ENCODE measurements around the gene ARID3A.

Gene ARID3A

GRCh38 chr19:1007399-1008251, 81.8 kb downstream of the ARID3A start:
- no peak for DNase-seq

GRCh38 chr19:1008268-1009040, 82.6 kb downstream of the ARID3A start:
- DNase-seq, result no peak

DNA sequence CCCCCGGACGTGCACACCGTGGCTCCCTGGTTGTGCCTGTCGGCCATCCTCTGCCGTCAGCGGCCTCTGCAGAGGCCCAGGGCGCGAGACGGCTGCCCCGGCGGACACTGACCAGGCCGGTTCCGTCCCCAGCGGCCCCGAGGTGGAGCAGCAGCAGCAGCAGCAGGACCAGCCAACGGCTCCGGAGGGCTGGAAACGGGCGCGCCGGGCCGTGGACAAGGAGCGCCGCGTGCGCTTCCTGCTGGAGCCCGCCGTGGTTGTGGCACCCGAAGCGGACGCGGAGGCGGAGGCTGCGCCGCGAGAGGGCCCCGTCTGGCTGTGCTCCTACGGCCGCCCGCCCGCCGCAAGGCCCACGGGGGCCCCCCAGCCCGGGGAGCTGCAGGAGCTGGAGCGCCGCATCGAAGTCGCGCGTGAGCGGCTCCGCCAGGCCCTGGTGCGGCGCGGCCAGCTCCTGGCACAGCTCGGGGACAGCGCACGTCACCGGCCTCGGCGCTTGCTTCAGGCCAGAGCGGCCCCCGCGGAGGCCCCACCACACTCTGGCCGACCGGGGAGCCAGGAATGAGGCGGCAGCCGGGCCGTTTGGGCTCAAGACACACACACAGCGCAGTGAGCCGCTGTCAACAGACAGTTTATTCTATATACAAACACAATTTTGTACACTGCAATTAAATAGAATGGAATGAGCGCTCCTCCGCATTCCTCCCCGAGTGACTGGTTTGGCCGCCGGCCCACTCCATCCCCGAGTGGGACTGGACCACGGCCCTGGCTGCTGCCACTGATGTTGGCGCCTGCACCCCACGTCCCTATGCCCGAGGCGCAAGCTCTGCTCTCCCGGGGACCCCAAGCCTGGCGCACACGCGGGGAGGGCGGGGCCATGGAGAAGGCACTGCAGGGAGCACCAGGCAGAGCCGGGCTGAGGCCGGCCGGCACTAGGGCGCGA, 83.5 kb downstream of the ARID3A start:
- no peak for DNase-seq

DNA sequence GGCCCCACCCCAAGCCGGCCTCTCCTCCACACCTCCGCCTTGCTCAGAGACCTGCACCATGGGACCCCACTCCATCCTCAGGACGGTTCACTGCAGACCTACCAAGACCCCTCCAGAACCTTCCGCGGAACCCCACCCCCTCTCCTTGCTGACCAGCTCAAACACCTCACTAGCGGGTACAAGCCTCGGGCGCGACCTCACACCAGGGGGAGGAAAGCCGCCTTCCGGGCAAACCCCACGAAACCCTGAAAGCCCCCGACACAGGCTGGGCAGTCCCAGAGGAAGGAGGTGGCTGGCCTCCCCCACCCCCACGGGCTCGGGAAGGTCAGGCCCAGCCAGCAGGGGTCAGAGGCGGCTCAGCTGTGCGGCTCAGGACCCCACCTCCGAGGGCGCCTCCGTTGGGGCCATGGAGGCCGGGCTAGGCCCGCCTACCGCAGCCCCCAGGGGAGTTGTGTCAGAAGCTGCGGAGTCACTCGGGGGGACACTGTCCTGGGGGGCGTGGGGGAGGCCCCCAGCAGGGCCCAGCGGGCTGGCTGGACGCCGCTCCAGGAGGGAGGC, 84.2 kb downstream of the ARID3A start:
- no peak for DNase-seq

DNA sequence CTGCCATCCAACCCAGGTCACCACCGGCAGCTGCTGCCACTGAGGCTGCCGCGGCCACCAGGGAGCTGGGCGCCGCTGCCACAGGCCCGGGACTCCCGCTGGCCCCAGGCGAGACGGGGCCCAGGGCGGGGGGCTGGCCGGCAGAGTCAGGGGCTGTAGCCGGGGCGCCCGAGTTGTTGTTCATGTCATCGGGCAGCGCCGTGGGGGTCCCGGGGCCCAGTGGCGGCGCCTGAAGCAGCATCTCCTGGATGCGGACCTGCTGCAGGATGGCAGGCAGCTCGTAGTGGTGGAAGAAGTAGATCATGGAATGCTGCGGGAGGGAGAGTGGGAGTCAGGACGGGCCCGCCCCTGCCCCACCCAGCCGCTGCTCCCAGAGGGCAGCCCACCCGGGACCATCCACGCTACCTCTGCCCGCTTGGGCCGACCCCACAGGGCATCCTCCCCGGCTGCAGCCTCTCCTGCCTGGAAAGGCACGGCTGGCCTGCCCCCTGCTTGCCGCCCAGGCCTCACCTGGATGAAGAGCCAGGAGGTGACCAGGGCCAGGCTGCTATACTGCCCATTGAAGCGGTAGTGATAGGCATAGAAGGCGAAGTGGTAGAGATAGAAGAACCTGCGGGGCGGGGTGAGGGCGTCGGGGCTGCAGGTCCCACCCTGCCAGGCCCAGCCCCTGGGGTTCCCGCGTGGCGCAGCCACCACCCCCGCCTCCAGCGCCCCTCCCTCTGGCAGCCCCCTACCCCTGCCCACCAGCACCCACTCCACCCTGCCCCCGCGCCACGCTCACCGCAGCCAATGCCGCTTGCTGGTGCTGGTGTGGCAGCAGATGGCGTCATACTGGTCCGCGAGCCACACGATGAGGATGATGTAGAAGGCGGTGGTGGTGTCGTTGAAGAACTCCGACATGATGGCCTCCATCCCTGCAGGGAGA, 85.0 kb downstream of the ARID3A start:
- DNase-seq, result no peak

- no peak for DNase-seq
These were observed 86.0 kb downstream of the ARID3A start for GRCh38 chr19:1011831-1012333.

DNA sequence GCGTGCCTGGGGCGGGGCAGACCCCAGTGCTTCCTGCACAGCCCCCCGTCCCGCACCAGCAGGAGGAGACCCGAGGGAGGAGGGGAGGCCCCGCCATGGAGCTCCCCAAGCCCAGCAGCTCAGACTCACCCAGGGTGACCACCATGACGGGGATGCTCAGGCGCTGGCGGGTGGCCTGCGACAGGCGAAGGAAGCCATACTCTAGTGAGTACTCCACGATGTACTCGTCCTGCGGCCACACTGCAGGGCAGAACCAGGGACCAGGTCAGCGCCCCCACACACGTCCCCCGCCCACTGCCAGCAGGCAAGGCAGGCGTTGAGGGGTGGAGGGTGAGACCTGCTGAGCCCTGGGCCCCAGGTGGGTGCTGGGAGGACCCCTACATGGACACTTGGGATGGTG, 86.5 kb downstream of the ARID3A start:
- no peak for DNase-seq

DNA sequence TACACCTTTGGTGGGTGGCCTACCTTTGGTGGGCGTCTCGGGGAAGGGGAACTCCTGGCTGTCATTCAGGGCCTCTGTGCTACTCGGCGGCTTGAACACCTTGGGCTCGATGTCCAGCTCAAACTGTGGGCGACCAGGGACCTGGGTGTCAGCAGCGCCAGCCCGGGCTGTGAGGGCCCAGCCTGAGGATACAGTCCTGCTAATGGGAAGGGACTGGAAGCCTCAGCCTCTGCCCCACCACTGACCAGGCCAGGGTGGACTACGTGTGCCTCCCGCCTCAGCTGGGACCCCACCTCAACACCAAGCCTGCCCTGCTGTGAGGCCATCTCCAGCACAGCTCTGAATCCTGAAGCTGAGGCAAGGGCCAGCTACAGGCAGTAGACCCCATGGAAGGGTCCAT, 87.4 kb downstream of the ARID3A start:
- DNase-seq, result no peak

DNA sequence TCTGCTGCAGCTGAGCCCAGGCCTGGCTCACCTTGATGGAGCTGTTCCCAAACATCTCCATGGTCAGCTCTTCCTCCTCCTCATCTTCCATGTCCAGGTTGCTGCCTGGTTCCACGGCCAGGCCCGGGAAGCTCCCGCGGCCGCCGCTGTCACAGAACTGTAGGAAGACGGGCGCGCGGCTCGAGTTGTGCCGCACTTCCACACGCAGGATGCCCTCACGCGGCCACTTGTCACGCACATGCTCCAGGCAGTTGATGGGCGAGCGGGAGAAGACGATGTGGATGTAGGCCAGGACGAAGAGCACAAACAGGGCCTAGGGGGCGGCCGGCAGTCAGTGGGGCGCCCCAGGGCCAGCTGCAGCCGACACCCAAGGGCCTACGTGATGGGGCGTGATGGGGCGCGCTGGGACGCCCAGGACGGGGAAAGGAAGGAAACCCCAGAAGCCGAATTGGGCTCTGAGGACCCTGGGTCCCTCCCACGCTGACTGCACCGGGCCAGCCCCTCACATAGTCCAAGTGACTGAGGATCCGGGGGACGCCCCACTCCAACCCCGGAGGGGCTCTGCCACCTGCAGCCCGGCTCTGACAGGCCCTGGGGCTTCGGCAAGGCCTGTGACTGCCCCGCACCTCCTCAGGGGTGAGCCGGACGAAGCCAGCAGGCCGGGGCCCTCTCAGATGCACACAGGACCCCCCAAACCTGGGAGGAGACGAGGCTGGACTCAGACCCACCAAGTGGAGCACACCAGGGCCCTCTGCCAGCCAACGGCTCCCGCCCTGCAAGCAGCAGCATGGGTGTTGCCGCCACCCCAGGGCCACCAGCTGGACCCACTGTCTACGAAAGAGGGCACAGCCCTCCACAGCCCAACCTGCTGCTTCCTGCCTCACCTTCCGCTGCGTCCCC, 88.6 kb downstream of the ARID3A start:
- no peak for DNase-seq

- no peak for DNase-seq
These were observed 89.4 kb downstream of the ARID3A start for GRCh38 chr19:1015061-1015781.

- peak; percentile 67 for DNase-seq
These were observed 90.2 kb downstream of the ARID3A start for GRCh38 chr19:1015782-1016646.

DNA sequence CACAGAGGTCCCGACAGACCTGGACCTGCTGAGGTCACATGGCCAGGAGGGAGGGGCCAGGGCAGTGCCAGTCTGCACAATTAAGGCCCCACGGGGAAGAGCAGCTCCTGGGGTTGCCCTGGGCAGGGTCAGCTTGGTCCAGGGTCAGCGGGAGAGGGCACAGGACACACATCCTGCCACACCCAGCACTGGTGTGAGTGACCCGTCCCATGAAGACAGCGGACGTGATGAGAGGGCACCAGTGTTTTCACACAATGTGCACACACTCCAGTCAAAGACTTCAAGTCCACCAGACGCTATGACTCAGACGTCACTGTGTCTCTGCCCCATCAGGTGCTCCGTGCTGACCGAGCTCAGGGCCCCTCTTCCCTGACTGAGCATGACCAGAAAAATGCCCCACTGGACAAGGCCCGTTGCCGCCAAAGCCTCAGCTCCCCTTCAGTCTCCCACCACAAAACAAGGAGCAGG, 90.8 kb downstream of the ARID3A start:
- no peak for DNase-seq

DNA sequence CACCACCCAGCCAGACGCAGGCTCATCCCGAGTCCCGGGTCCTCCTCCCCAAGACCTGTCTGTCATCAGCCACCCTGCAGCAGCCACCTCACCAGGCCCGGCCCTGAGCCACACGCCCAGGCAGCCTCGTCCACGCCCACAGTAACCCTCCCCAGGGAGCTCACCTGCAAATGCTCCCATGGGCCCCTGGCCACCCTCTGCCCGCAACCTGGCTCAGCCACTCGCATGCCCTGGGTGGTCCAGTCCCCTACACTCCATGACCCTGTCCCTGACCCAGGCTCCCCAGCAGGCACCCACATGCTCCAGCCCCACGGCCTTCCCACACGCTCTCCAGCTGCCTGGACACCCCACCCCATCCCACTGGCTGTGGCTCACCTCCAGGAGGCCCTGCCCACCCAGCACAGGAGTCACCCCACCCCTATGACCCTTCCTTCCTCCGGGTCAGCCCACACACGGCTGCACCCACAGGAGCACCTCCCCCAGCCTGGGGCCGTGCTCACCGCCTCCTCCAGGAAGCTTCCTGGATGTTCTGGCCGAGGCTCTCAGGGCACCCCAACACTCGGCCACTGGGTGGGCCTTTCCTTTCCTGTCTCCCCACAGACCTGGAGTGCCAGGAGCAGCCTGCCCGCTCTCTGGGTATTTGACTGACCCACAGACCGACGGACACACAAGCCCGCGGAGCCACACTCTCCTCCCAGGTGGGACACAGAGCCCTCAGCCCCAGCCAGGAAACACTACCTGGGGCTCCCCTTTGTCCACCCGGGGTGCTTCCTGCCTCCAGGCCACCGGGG, 91.5 kb downstream of the ARID3A start:
- no peak for DNase-seq

DNA sequence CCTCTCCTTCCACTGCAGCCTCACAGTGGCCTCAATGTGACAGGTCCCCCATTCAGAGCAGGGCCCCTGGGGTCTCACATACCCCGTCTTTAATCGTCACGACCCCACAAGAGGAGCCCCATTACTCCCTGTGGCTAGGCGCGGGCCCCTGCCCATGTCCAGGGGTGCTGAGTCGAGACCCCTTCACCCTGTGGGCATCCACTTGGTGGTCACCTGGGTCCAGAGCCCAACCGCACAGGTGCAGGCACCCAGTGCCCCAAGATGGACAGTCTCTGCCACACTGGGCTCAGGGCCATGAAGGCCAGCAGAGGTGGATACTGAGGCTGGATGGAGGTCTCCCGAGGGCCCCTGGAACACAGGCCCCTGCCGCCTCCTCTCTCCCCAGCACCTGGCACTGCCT, 92.1 kb downstream of the ARID3A start:
- DNase-seq, result no peak

DNA sequence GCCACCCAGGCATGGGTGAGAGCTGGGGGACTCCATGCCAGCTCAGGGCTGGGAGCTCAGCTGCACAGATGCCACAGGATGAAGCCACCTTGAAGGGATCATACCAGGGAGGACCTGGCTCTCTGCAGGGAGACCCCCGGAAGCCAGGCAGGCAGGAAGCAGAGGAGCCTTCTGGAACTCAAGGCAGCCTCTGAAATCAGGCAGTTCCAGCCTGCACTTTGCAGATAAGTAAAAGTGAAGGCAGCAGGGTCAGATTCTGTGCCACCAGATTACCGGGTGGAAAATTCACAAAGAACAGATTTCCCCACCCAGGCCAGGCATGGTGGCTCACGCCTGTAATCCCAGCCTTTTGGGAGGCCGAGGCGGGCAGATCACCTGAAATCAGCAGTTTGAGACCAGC, 92.6 kb downstream of the ARID3A start:
- no peak for DNase-seq

- no peak for DNase-seq
These were observed 93.2 kb downstream of the ARID3A start for GRCh38 chr19:1018932-1019615.

DNA sequence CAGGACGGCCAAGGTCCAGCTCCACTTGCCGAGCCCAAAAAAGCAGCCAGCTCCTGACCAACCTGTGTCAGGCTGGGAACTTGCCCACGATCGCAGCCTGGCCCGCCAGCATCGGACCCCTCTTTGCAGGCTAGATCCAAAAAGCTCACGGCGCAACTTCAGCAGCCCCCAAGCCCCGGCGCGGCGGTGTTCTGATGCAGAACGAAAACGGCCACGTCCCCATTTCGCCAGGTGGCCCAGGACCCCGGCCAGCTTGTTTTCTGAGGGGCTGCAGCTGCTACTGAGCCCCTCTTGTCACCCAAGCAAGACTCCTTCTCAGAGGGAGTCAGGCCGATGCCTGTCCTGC, 93.8 kb downstream of the ARID3A start:
- DNase-seq, result no peak

Measured in eye (tissue), 1 donor.